Astrocyte of the cerebellum (primary cell): ENCODE measurements around the gene SPINK13.

ENCODE experiments used
- DNase-seq: peaks from one replicate; pipeline ENCODE4 v3.0.0-alpha.2; 2011; ENCODE audit warnings: low read depth
- H3K4me3 ChIP-seq: 2 replicates; pipeline ENCODE4 v1.5.1; 2011; ENCODE audit warnings: mild to moderate bottlenecking, low read depth, low read length, moderate library complexity
- CTCF ChIP-seq: IDR thresholded peaks from 2 replicates; pipeline ENCODE4 v1.5.1; 2012; ENCODE audit warnings: low read length, low read depth, moderate library complexity, mild to moderate bottlenecking; ENCODE audit errors: missing control alignments
- in situ Hi-C: cut with HindIII; loops from 2 replicates; pipeline ENCODE4 v1.10.0; 2017; ENCODE audit warnings: low sequenced_read_pairs

Gene SPINK13

GRCh38 chr5:148335259-148335658, 66.7 kb downstream of the SPINK13 start, which contains the start of gene SPINK9:
SPINK9 (plus strand) TSS chr5:148335559; CDS start chr5:148335614, 55 bp downstream.
- DNase-seq, result no peak
- TF ChIP-seq CTCF, result no peak
- H3K4me3 ChIP-seq, result no peak within 1 kb of the TSS
- in situ Hi-C loops, result no loop called here
